ENCODE measurements around the gene NT5DC3.

The NT5DC3 gene

GRCh38 chr12:103737881-103738280 lies 103.2 kb downstream of the NT5DC3 start:
- no peak for TF ChIP-seq GLIS3 (CRISPR knock-in tag; IDR thresholded peaks at IDR 0.05)
- no peak for TF ChIP-seq ARNTL (CRISPR knock-in tag; IDR thresholded peaks at IDR 0.05; ENCODE audit: borderline replicate concordance, low read depth)
- TF ChIP-seq OSR1 (CRISPR knock-in tag; IDR thresholded peaks at IDR 0.05) = no peak
- TF ChIP-seq SNAI2 (CRISPR knock-in tag; IDR thresholded peaks at IDR 0.05) = no peak
- TF ChIP-seq ZNF565 (CRISPR knock-in tag; conservative IDR thresholded peaks at IDR 0.05; ENCODE audit: low read depth) = no peak
- TF ChIP-seq, protein P1, sequence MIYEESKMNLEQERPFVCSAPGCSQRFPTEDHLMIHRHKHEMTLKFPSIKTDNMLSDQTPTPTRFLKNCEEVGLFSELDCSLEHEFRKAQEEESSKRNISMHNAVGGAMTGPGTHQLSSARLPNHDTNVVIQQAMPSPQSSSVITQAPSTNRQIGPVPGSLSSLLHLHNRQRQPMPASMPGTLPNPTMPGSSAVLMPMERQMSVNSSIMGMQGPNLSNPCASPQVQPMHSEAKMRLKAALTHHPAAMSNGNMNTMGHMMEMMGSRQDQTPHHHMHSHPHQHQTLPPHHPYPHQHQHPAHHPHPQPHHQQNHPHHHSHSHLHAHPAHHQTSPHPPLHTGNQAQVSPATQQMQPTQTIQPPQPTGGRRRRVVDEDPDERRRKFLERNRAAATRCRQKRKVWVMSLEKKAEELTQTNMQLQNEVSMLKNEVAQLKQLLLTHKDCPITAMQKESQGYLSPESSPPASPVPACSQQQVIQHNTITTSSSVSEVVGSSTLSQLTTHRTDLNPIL (CRISPR knock-in tag; IDR thresholded peaks at IDR 0.05; ENCODE audit: low read depth) = no peak
- TF ChIP-seq ZC3H10 (CRISPR knock-in tag; IDR thresholded peaks at IDR 0.05) = no peak
- no peak for TF ChIP-seq POU6F1 (CRISPR knock-in tag; IDR thresholded peaks at IDR 0.05; ENCODE audit: borderline replicate concordance, low read depth)
- TF ChIP-seq CSDC2 (CRISPR knock-in tag; IDR thresholded peaks at IDR 0.05) = no peak
- no peak for ATAC-seq

DNA sequence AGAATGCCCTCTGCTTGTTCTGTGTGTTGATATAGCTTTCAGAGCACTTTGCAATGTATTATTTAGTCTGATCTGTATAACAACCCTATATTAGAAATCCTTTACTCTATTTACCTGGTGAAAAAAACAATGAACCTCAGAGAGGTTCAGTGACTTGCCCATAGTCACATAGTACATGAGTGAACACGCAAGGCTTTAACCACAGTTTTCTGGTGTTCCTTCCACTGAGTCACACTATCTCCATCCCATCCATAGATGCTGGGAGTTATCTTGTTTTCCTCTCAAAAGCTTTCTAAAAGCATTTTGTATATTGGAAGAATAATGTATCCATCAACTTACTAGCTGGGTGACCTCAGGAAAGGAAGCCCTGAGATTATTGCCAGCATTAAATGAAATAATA lies 104.5 kb downstream of the NT5DC3 start:
- TF ChIP-seq ESRRG (CRISPR knock-in tag; IDR thresholded peaks at IDR 0.05) = no peak
- TF ChIP-seq, protein P1 (CRISPR knock-in tag; IDR thresholded peaks at IDR 0.05; ENCODE audit: low read depth) = no peak
- ATAC-seq = no peak

GRCh38 chr12:103735291-103735690 lies 105.7 kb downstream of the NT5DC3 start:
- TF ChIP-seq PPARA (CRISPR knock-in tag; IDR thresholded peaks at IDR 0.05; ENCODE audit: borderline replicate concordance) (no peak), ARNTL (CRISPR knock-in tag; IDR thresholded peaks at IDR 0.05; ENCODE audit: borderline replicate concordance, low read depth) (no peak), OSR1 (CRISPR knock-in tag; IDR thresholded peaks at IDR 0.05) (no peak), CSDC2 (CRISPR knock-in tag; IDR thresholded peaks at IDR 0.05) (no peak), SNAI2 (CRISPR knock-in tag; IDR thresholded peaks at IDR 0.05) (no peak), ZFP30 (CRISPR knock-in tag; IDR thresholded peaks at IDR 0.05) (no peak), TOX (CRISPR knock-in tag; IDR thresholded peaks at IDR 0.05; ENCODE audit: borderline replicate concordance) (no peak), ESRRG (CRISPR knock-in tag; IDR thresholded peaks at IDR 0.05) (no peak), ZNF70 (CRISPR knock-in tag; IDR thresholded peaks at IDR 0.05) (no peak), ZNF565 (CRISPR knock-in tag; conservative IDR thresholded peaks at IDR 0.05; ENCODE audit: low read depth) (no peak), CSRNP3 (CRISPR knock-in tag; IDR thresholded peaks at IDR 0.05) (no peak), PATZ1 (CRISPR knock-in tag; IDR thresholded peaks at IDR 0.05; ENCODE audit: borderline replicate concordance) (no peak), TSHZ2 (CRISPR knock-in tag; IDR thresholded peaks at IDR 0.05) (no peak), ZFP3 (CRISPR knock-in tag; IDR thresholded peaks at IDR 0.05) (no peak), GLIS3 (CRISPR knock-in tag; IDR thresholded peaks at IDR 0.05) (no peak)
- TF ChIP-seq, protein P1 (CRISPR knock-in tag; IDR thresholded peaks at IDR 0.05; ENCODE audit: low read depth) = no peak
- ATAC-seq = no peak

Data from SK-N-SH treated with all-trans-retinoic acid at 6 μM for 48 hours (cell line).